HCT116 (cell line): ENCODE results near the gene ANOS1. TPM values are rescaled to one million over a fixed set of nuclear protein-coding genes. Genes with fewer than 3 reads are reported as not detected.

Experiments used
- ATAC-seq: fragments of 200-7000 bp; cut with Tn5 transposase; 2 replicates; pipeline ENCODE4 v1.9.1; 2020; ENCODE audit warnings: mild to moderate bottlenecking, moderate library complexity
- BruUV-seq: library from RNA; stranded (reverse); fragments of 400-500 nt; replicated peaks from 2 replicates; lab custom pipeline; 2021; lab: Mats Ljungman, UMichigan
- CTCF ChIA-PET: fragments of 300-600 bp; sonication (Branson Sonifier 250); formaldehyde crosslinking; loops from one replicate; lab custom pipeline; 2021; ENCODE audit warnings: antibody characterized with exemption; lab: Charles Lee
- POLR2A ChIA-PET: fragments of 300-600, 350-600 bp; sonication (Branson Sonifier 250); formaldehyde crosslinking; loops from one replicate; lab custom pipeline; 2021; ENCODE audit warnings: antibody characterized with exemption; lab: Charles Lee
- RAD21 ChIA-PET, 2 experiments: fragments of 300-600 bp; sonication (Branson Sonifier 250); formaldehyde crosslinking; loops; one replicate each; lab custom pipeline; 2023; ENCODE audit warnings: low total read pairs in 2 of 2; ENCODE audit not compliant: uncharacterized antibody in 2 of 2, unreplicated experiment in 2 of 2, low non-redundant PET in 1 of 2; lab: Charles Lee
- DNase-seq: peaks from one replicate; pipeline ENCODE4 v3.0.0-alpha.2; 2010; ENCODE audit warnings: low read depth, low spot score
- H2AFZ ChIP-seq: fragments of 200-600 bp; shearing (Covaris generic), sonication (generic); 2 replicates; pipeline ENCODE4 v1.6.1; 2017; ENCODE audit warnings: low read depth, mixed run types, mixed read lengths, antibody characterized with exemption, low read length; ENCODE audit not compliant: poor library complexity, severe bottlenecking
- H3K27ac ChIP-seq: 2 replicates; pipeline ENCODE4 v1.5.1; 2012; ENCODE audit warnings: low read depth, low read length
- H3K27me3 ChIP-seq: fragments of 200-600 bp; sonication (generic); 2 replicates; pipeline ENCODE4 v1.6.1; 2016; ENCODE audit warnings: mixed run types, low read length, mixed read lengths; ENCODE audit not compliant: insufficient read depth
- H3K36me3 ChIP-seq, 2 experiments: fragments of 200-500 bp in 1 of 2; fragments of 200-600 bp in 1 of 2; sonication (Bioruptor generic) in 1 of 2; sonication (generic) in 1 of 2; 2 replicates each; pipeline versions ENCODE4 v1.5.1 to v1.6.1; 2014 to 2016; ENCODE audit warnings: low read length in 2 of 2, inconsistent platforms in 1 of 2, mixed read lengths in 1 of 2, mixed run types in 1 of 2; ENCODE audit not compliant: insufficient read depth in 2 of 2, control insufficient read depth in 1 of 2
- H3K4me1 ChIP-seq, 2 experiments: fragments of 200-600 bp in 1 of 2; sonication (generic) in 1 of 2; 2 replicates each; pipeline versions ENCODE4 v1.5.1 to v1.6.1; 2012 to 2017; ENCODE audit warnings: low read length in 2 of 2, inconsistent platforms in 1 of 2, mild to moderate bottlenecking in 1 of 2, mixed read lengths in 1 of 2, mixed run types in 1 of 2, moderate library complexity in 1 of 2; ENCODE audit not compliant: insufficient read depth in 2 of 2, control insufficient read depth in 1 of 2
- H3K4me2 ChIP-seq: fragments of 200-600 bp; sonication (generic); 2 replicates; pipeline ENCODE4 v1.6.1; 2017; ENCODE audit warnings: mixed run types, low read length, mixed read lengths
- H3K4me3 ChIP-seq, 2 experiments: fragments of 200-600 bp in 1 of 2; sonication (generic) in 1 of 2; replicated peaks in 1 of 2; 2 replicates each; pipeline ENCODE4 v1.5.1; 2011 to 2016; ENCODE audit warnings: low read length in 2 of 2, control low read depth in 1 of 2, low read depth in 1 of 2, mild to moderate bottlenecking in 1 of 2, mixed read lengths in 1 of 2, mixed run types in 1 of 2
- H3K79me2 ChIP-seq: fragments of 200-600 bp; sonication (generic); 2 replicates; pipeline ENCODE4 v1.6.1; 2017; ENCODE audit warnings: mild to moderate bottlenecking, mixed run types, low read length, moderate library complexity, mixed read lengths; ENCODE audit not compliant: insufficient read depth
- H3K9ac ChIP-seq: fragments of 200-600 bp; sonication (generic); 2 replicates; pipeline ENCODE4 v1.6.1; 2016; ENCODE audit warnings: low read length, mixed read lengths
- H3K9me2 ChIP-seq: fragments of 200-600 bp; sonication (generic), shearing (Covaris generic); 2 replicates; pipeline ENCODE4 v1.6.1; 2017; ENCODE audit warnings: mixed run types, mild to moderate bottlenecking, moderate library complexity; ENCODE audit not compliant: insufficient read depth
- H3K9me3 ChIP-seq, 2 experiments: fragments of 200-500 bp in 1 of 2; fragments of 200-600 bp in 1 of 2; sonication (Bioruptor generic) in 1 of 2; sonication (generic) in 1 of 2; 2 replicates each; pipeline ENCODE4 v1.6.1; 2014 to 2017; ENCODE audit warnings: low read length in 2 of 2, mixed read lengths in 2 of 2, inconsistent platforms in 1 of 2, low read depth in 1 of 2, mild to moderate bottlenecking in 1 of 2, mixed run types in 1 of 2, moderate library complexity in 1 of 2; ENCODE audit not compliant: control insufficient read depth in 1 of 2, insufficient read depth in 1 of 2
- H4K20me1 ChIP-seq: fragments of 200-600 bp; sonication (generic), shearing (Covaris generic); 2 replicates; pipeline ENCODE4 v1.6.1; 2017; ENCODE audit warnings: mixed run types, mild to moderate bottlenecking, moderate library complexity; ENCODE audit not compliant: insufficient read depth
- ATF3 ChIP-seq: IDR thresholded peaks from 2 replicates; pipeline ENCODE4 v1.6.1; 2012
- CTCF ChIP-seq, 3 experiments: fragments of 200-600 bp in 1 of 3; sonication (generic) in 1 of 3; IDR thresholded peaks in 2 of 3; conservative IDR thresholded peaks in 1 of 3; 2 replicates each; pipeline ENCODE4 v1.5.1; 2012 to 2017; ENCODE audit warnings: low read depth in 2 of 3, low read length in 2 of 3, antibody characterized with exemption in 1 of 3, borderline replicate concordance in 1 of 3, control low read depth in 1 of 3, mild to moderate bottlenecking in 1 of 3, mixed read lengths in 1 of 3, mixed run types in 1 of 3, moderate library complexity in 1 of 3; ENCODE audit not compliant: insufficient read depth in 1 of 3
- EGR1 ChIP-seq: IDR thresholded peaks from 2 replicates; pipeline ENCODE4 v1.6.1; 2012; ENCODE audit warnings: low read depth
- ELF1 ChIP-seq: IDR thresholded peaks from 2 replicates; pipeline ENCODE4 v1.6.1; 2012; ENCODE audit warnings: low read depth, borderline replicate concordance
- FOSL1 ChIP-seq: IDR thresholded peaks from 2 replicates; pipeline ENCODE4 v1.6.1; 2012; ENCODE audit warnings: low read depth
- POLR2A ChIP-seq: IDR thresholded peaks from 2 replicates; pipeline ENCODE4 v1.7.0; 2011; ENCODE audit warnings: borderline replicate concordance; ENCODE audit not compliant: insufficient read depth, insufficient read length; ENCODE audit errors: extremely low read depth
- POLR2AphosphoS5 ChIP-seq: IDR thresholded peaks from 2 replicates; pipeline ENCODE4 v1.6.1; 2011; ENCODE audit warnings: mild to moderate bottlenecking, low read depth, low read length, moderate library complexity
- RAD21 ChIP-seq: IDR thresholded peaks from 2 replicates; pipeline ENCODE4 v1.6.1; 2012; ENCODE audit warnings: low read depth, mild to moderate bottlenecking
- SIN3A ChIP-seq: IDR thresholded peaks from 2 replicates; pipeline ENCODE4 v1.6.1; 2012; ENCODE audit warnings: low read depth
- SP1 ChIP-seq: IDR thresholded peaks from 2 replicates; pipeline ENCODE4 v1.6.1; 2012; ENCODE audit warnings: low read depth
- SRF ChIP-seq: IDR thresholded peaks from 2 replicates; pipeline ENCODE4 v1.6.1; 2012; ENCODE audit warnings: low read depth
- ZFX ChIP-seq: fragments of 450-650 bp; IDR thresholded peaks from 2 replicates; pipeline ENCODE4 v1.6.1; 2017
- ZNF274 ChIP-seq: fragments of 200-500 bp; sonication (Bioruptor generic); IDR thresholded peaks from 2 replicates; pipeline ENCODE4 v1.6.1; 2014; ENCODE audit warnings: mild to moderate bottlenecking, low read depth, low read length, inconsistent platforms
- intact Hi-C: fragments of 100-400 bp; cut with micrococcal nuclease; formaldehyde crosslinking; loops from 2 replicates; pipeline ENCODE4 v1.10.0; 2022
- total RNA-seq: library from RNA; stranded (reverse); gene quantifications from one replicate; pipeline ENCODE4 v1.2.1, GENCODE V29; 2021; ENCODE audit not compliant: unreplicated experiment
- TF ChIP-seq, protein P1 (sequence below): IDR thresholded peaks from 2 replicates; pipeline ENCODE4 v1.6.1; 2011; ENCODE audit warnings: mild to moderate bottlenecking, low read length, moderate library complexity; ENCODE audit not compliant: insufficient replicate concordance; ENCODE audit errors: extremely low read depth
- TF ChIP-seq, protein P2 (sequence below): IDR thresholded peaks from 2 replicates; pipeline ENCODE4 v1.6.1; 2012; ENCODE audit warnings: low read depth

The ANOS1 gene
- total RNA-seq, 1 experiment from 2014 or later: 0.12 TPM

GRCh38 chrX:8720136-8720535 is 11.8 kb downstream of the ANOS1 start:
- no peaks in the 10 kb centered on the region for H3K4me1 ChIP-seq
- ChIA-PET CTCF (no interaction called here), RAD21 (no interaction called here), POLR2A (no interaction called here)
- no peak overlapping the region for H2AFZ ChIP-seq
- no TSS peak for BruUV-seq
- H4K20me1 ChIP-seq: no peaks in the 10 kb centered on the region
- H3K4me3 ChIP-seq: no peak overlapping the region
- no peaks in the 10 kb centered on the region for H3K9me2 ChIP-seq
- no peak overlapping the region for H3K27ac ChIP-seq
- H3K27me3 ChIP-seq: no peaks in the 10 kb centered on the region
- no peak for DNase-seq
- no peaks in the 10 kb centered on the region for H3K79me2 ChIP-seq
- H3K36me3 ChIP-seq: no peaks in the 10 kb centered on the region
- H3K9ac ChIP-seq: no peak overlapping the region
- TF ChIP-seq ATF3 (no peak), POLR2AphosphoS5 (no peak), CTCF (IDR thresholded peaks at IDR 0.05 in 2 of 3, conservative IDR thresholded peaks at IDR 0.05 in 1 of 3; ENCODE audit: borderline replicate concordance in 1 of 3, insufficient read depth in 1 of 3, low read depth in 2 of 3, low read length in 2 of 3) (no peak), ZNF274 (no peak), SIN3A (no peak), ZFX (no peak), ELF1 (no peak), EGR1 (no peak), SP1 (no peak), SRF (no peak), FOSL1 (no peak), POLR2A (no peak), RAD21 (no peak)
- TF ChIP-seq, protein P1, sequence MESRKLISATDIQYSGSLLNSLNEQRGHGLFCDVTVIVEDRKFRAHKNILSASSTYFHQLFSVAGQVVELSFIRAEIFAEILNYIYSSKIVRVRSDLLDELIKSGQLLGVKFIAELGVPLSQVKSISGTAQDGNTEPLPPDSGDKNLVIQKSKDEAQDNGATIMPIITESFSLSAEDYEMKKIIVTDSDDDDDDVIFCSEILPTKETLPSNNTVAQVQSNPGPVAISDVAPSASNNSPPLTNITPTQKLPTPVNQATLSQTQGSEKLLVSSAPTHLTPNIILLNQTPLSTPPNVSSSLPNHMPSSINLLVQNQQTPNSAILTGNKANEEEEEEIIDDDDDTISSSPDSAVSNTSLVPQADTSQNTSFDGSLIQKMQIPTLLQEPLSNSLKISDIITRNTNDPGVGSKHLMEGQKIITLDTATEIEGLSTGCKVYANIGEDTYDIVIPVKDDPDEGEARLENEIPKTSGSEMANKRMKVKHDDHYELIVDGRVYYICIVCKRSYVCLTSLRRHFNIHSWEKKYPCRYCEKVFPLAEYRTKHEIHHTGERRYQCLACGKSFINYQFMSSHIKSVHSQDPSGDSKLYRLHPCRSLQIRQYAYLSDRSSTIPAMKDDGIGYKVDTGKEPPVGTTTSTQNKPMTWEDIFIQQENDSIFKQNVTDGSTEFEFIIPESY: no peak
- TF ChIP-seq, protein P2, sequence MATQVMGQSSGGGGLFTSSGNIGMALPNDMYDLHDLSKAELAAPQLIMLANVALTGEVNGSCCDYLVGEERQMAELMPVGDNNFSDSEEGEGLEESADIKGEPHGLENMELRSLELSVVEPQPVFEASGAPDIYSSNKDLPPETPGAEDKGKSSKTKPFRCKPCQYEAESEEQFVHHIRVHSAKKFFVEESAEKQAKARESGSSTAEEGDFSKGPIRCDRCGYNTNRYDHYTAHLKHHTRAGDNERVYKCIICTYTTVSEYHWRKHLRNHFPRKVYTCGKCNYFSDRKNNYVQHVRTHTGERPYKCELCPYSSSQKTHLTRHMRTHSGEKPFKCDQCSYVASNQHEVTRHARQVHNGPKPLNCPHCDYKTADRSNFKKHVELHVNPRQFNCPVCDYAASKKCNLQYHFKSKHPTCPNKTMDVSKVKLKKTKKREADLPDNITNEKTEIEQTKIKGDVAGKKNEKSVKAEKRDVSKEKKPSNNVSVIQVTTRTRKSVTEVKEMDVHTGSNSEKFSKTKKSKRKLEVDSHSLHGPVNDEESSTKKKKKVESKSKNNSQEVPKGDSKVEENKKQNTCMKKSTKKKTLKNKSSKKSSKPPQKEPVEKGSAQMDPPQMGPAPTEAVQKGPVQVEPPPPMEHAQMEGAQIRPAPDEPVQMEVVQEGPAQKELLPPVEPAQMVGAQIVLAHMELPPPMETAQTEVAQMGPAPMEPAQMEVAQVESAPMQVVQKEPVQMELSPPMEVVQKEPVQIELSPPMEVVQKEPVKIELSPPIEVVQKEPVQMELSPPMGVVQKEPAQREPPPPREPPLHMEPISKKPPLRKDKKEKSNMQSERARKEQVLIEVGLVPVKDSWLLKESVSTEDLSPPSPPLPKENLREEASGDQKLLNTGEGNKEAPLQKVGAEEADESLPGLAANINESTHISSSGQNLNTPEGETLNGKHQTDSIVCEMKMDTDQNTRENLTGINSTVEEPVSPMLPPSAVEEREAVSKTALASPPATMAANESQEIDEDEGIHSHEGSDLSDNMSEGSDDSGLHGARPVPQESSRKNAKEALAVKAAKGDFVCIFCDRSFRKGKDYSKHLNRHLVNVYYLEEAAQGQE: no peak
- TF ChIP-seq, all 23 proteins: peak for 0
- no peak overlapping the region for H3K4me2 ChIP-seq
- intact Hi-C loops: no loop called here
- ATAC-seq: no peak
- no peaks in the 10 kb centered on the region for H3K9me3 ChIP-seq
